CD14-positive monocyte (primary cell): ENCODE data around the gene GLRX3. TPM values are rescaled to one million over a fixed set of nuclear protein-coding genes. Genes with fewer than 3 reads are reported as not detected.

ENCODE experiments used
- DNase-seq, 3 donors: peaks; one replicate each; pipeline ENCODE4 v3.0.0-alpha.2; 2011 to 2022
- H2AFZ ChIP-seq: 2 replicates; pipeline ENCODE4 v1.6.0; 2012; ENCODE audit warnings: mild to moderate bottlenecking, low read depth, low read length, inconsistent platforms; ENCODE audit not compliant: insufficient read depth, poor library complexity, severe bottlenecking
- H3K27ac ChIP-seq, 2 donors: 1 replicate in 1 of 2; 2 replicates in 1 of 2; pipeline ENCODE4 v1.5.1; 2012 to 2013; ENCODE audit warnings: low read length in 2 of 2, control low read depth in 1 of 2, inconsistent platforms in 1 of 2, low read depth in 1 of 2, mild to moderate bottlenecking in 1 of 2
- H3K27me3 ChIP-seq, 2 donors: one replicate each; pipeline versions ENCODE4 v1.6.0 to v1.6.1; 2011 to 2013; ENCODE audit warnings: low read length in 2 of 2; ENCODE audit not compliant: control insufficient read depth in 2 of 2, insufficient read depth in 2 of 2
- H3K36me3 ChIP-seq, 2 donors: replicated peaks in 1 of 2; 1 replicate in 1 of 2; 2 replicates in 1 of 2; pipeline versions ENCODE4 v1.5.1 to v1.6.1; 2012 to 2013; ENCODE audit warnings: low read length in 2 of 2, control low read depth in 1 of 2, inconsistent platforms in 1 of 2, mild to moderate bottlenecking in 1 of 2; ENCODE audit not compliant: insufficient read depth in 2 of 2, control insufficient read depth in 1 of 2
- H3K4me1 ChIP-seq, 2 donors: 1 replicate in 1 of 2; 2 replicates in 1 of 2; pipeline versions ENCODE4 v1.5.1 to v1.6.1; 2012 to 2013; ENCODE audit warnings: low read length in 2 of 2, control low read depth in 1 of 2, inconsistent platforms in 1 of 2, mild to moderate bottlenecking in 1 of 2, moderate library complexity in 1 of 2; ENCODE audit not compliant: insufficient read depth in 2 of 2, control insufficient read depth in 1 of 2
- H3K4me2 ChIP-seq: replicated peaks from 2 replicates; pipeline ENCODE3; 2012; ENCODE audit warnings: low read length, moderate library complexity, mild to moderate bottlenecking; ENCODE audit not compliant: poor library complexity, severe bottlenecking; ENCODE audit errors: extremely low read depth
- H3K4me3 ChIP-seq, 3 experiments: fragments of 200-600 bp in 1 of 3; sonication (generic) in 1 of 3; replicated peaks in 1 of 3; 1 replicate in 2 of 3; 2 replicates in 1 of 3; pipeline ENCODE4 v1.5.1; 2011 to 2013; ENCODE audit warnings: low read length in 3 of 3, mild to moderate bottlenecking in 3 of 3, control low read depth in 2 of 3, low read depth in 2 of 3, inconsistent platforms in 1 of 3, moderate library complexity in 1 of 3
- H3K79me2 ChIP-seq: 2 replicates; pipeline ENCODE4 v1.6.0; 2012; ENCODE audit warnings: mild to moderate bottlenecking, control low read depth, inconsistent platforms, low read length, moderate library complexity; ENCODE audit not compliant: insufficient read depth
- H3K9ac ChIP-seq: 2 replicates; pipeline ENCODE4 v1.6.0; 2017; ENCODE audit warnings: low read length, mild to moderate bottlenecking; ENCODE audit not compliant: insufficient read depth, poor library complexity, severe bottlenecking
- H3K9me3 ChIP-seq, 2 donors: replicated peaks in 1 of 2; 1 replicate in 1 of 2; 2 replicates in 1 of 2; pipeline versions ENCODE4 v1.5.1 to v1.6.1; 2012 to 2013; ENCODE audit warnings: low read length in 2 of 2, control low read depth in 1 of 2; ENCODE audit not compliant: control insufficient read depth in 1 of 2, insufficient read depth in 1 of 2
- H4K20me1 ChIP-seq: 2 replicates; pipeline ENCODE4 v1.6.0; 2012; ENCODE audit warnings: mild to moderate bottlenecking, low read length, control low read depth, moderate library complexity; ENCODE audit not compliant: insufficient read depth
- H3K27ac Mint-ChIP-seq, 7 donors: one replicate each; pipeline ENCODE4 v1.8.0; 2020; ENCODE audit warnings: mild to moderate bottlenecking in 7 of 7, mixed read lengths in 7 of 7, moderate library complexity in 6 of 7, inconsistent platforms in 2 of 7
- H3K27me3 Mint-ChIP-seq, 3 donors: one replicate each; pipeline ENCODE4 v1.8.0; 2021 to 2022; ENCODE audit warnings: low read depth in 3 of 3, mild to moderate bottlenecking in 3 of 3, mixed read lengths in 3 of 3, moderate library complexity in 3 of 3, inconsistent platforms in 1 of 3
- H3K36me3 Mint-ChIP-seq, 2 donors: one replicate each; pipeline ENCODE4 v1.8.0; 2020; ENCODE audit warnings: mixed read lengths in 2 of 2, inconsistent platforms in 1 of 2, mild to moderate bottlenecking in 1 of 2
- H3K4me1 Mint-ChIP-seq: one replicate; pipeline ENCODE4 v1.8.0; 2020; ENCODE audit warnings: mild to moderate bottlenecking, mixed read lengths
- H3K4me3 Mint-ChIP-seq, 2 donors: one replicate each; pipeline ENCODE4 v1.8.0; 2020; ENCODE audit warnings: mild to moderate bottlenecking in 2 of 2, mixed read lengths in 2 of 2, moderate library complexity in 1 of 2
- H3K9me3 Mint-ChIP-seq, 7 donors: one replicate each; pipeline ENCODE4 v1.8.0; 2020 to 2022; ENCODE audit warnings: mixed read lengths in 7 of 7, mild to moderate bottlenecking in 6 of 7, moderate library complexity in 6 of 7, inconsistent platforms in 2 of 7
- WGBS: methylation state at CpG from one replicate; pipeline ENCODE4 v1.1.5; 2013; ENCODE audit warnings: missing lambda C conversion rate; ENCODE audit not compliant: insufficient coverage; 5-methylcytosine and 5-hydroxymethylcytosine counted together
- intact Hi-C, 2 donors: fragments of 100-400 bp; cut with micrococcal nuclease; formaldehyde crosslinking; loops; one replicate each; pipeline versions ENCODE4 v1.15.0 to v1.15.1; 2023
- polyA plus RNA-seq, 3 donors: library from polyadenylated mRNA; depleted of rRNA in 1 of 3; unstranded in 2 of 3; stranded (reverse) in 1 of 3; fragments of 300-500 nt in 2 of 3; fragments of >200 nt in 1 of 3; fragmentation: Illumina TruSeq in 2 of 3; gene quantifications; 1 replicate in 2 of 3; 2 replicates in 1 of 3; pipeline ENCODE4 v1.2.3, GENCODE V29; 2012 to 2021
- TF ChIP-seq, protein P1 (sequence below): fragments of 200-600 bp; IDR thresholded peaks from one replicate; pipeline ENCODE4 v1.8.0; 2022; ENCODE audit warnings: antibody characterized with exemption, mild to moderate bottlenecking

GLRX3 gene
- polyA plus RNA-seq, 3 donors, result 25.3 to 94.1 (median 78.2) TPM

DNA sequence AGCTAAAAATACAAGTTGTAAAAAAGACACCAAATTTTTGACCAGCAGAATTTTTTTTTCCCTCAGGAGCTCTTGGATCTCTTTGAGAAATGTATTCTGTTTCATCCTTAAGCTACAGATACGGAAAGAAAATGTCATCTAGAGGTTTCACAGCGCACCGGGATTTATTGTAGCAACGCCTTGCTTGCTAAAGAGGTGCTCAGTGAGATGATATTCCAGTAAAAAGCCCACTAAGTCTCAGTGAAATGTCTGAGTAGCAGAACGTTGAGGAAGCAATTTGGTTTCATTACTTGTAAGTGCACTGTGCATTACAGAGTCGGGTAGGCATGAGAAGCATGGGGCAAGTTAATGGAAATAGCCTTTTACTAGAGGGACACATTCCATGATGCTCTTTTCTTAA lies 62.5 kb downstream of the GLRX3 start:
- WGBS, result 100% methylated on average over 4 of the region's 6 CpGs
- Histone ChIP-seq H3K4me2 (no peak overlapping the region), H3K9me3 (no peaks in the 10 kb centered on the region), H3K4me3 (no peak overlapping the region), H2AFZ (no peak overlapping the region), H3K27ac (no peak overlapping the region), H3K4me1 (no peaks in the 10 kb centered on the region), H3K79me2 (no peaks in the 10 kb centered on the region), H3K9ac (no peak overlapping the region), H4K20me1 (no peaks in the 10 kb centered on the region), H3K36me3 (no peaks in the 10 kb centered on the region), H3K27me3 (no peaks in the 10 kb centered on the region)
- peaks cover 0 to 1% (median 0%) of the 10 kb centered on the region in 7 donors for H3K9me3 Mint-ChIP-seq
- H3K27me3 Mint-ChIP-seq, result peaks cover 2 to 4% (median 2%) of the 10 kb centered on the region in 3 donors
- TF ChIP-seq, protein P1, sequence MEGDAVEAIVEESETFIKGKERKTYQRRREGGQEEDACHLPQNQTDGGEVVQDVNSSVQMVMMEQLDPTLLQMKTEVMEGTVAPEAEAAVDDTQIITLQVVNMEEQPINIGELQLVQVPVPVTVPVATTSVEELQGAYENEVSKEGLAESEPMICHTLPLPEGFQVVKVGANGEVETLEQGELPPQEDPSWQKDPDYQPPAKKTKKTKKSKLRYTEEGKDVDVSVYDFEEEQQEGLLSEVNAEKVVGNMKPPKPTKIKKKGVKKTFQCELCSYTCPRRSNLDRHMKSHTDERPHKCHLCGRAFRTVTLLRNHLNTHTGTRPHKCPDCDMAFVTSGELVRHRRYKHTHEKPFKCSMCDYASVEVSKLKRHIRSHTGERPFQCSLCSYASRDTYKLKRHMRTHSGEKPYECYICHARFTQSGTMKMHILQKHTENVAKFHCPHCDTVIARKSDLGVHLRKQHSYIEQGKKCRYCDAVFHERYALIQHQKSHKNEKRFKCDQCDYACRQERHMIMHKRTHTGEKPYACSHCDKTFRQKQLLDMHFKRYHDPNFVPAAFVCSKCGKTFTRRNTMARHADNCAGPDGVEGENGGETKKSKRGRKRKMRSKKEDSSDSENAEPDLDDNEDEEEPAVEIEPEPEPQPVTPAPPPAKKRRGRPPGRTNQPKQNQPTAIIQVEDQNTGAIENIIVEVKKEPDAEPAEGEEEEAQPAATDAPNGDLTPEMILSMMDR, result no peak
- H3K4me1 Mint-ChIP-seq, result no peaks in the 10 kb centered on the region
- H3K4me3 Mint-ChIP-seq, result no peak overlapping the region
- no peak for DNase-seq
- no peaks in the 10 kb centered on the region for H3K36me3 Mint-ChIP-seq
- no peak overlapping the region for H3K27ac Mint-ChIP-seq
- intact Hi-C loops, result loop anchor here in 1 of 2 donors (10.0 kb wide), 1 partner anchor 1586 kb away; no protein-coding TSS in a partner anchor

DNA sequence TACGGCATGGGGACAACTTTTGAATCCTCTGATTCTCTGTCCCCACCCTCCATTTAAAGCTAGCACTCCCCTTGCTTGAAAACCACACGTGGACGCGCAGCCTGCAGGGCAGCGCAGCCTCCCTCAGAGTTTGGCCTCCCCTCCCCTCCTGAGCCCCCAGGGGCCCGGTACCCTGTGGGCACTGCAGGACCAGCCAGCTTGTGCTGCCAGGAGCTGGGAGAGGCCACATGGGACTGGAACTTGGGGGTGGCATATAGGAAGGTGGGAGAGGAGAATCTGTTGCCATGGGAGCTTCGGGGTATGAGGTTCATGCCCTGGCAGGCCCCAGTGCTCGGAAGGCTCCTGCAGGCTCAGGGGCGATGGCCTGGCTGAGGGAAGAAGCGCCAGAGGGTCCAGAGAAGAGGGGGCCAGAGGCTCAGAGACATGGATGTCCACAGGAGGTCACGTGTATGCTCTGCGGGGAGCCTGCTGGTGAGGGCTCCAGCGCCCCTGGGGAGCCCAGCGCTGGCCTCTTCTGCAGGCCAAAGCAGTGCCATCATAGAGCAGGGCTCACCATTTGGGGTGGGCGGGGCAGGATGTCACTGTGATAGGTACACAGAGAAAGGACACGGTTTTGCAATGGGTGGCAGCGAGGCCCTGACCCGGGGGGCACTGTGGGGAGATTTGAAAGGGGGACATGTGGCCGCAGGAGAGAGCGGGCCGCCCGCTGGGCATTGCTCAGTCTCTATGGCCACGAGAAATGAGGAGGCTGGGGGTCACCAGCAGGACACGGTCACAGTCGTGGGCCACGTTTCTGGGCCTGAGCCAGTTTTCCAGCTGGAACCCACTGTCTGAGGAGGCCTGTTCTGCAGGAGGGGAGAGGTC lies 64.2 kb downstream of the GLRX3 start:
- H3K4me3 ChIP-seq, result no peak overlapping the region
- H3K9ac ChIP-seq, result no peak overlapping the region
- intact Hi-C loops, result no loop called here
- H3K27ac Mint-ChIP-seq, result no peak overlapping the region
- WGBS, result 88% methylated on average over 24 of the region's 26 CpGs
- no peaks in the 10 kb centered on the region for H3K27me3 ChIP-seq
- H3K36me3 Mint-ChIP-seq, result no peaks in the 10 kb centered on the region
- H3K9me3 Mint-ChIP-seq, result peaks cover 0 to 1% (median 0%) of the 10 kb centered on the region in 7 donors
- peaks cover 2 to 3% (median 2%) of the 10 kb centered on the region in 3 donors for H3K27me3 Mint-ChIP-seq
- TF ChIP-seq, protein P1, result no peak
- H3K4me1 ChIP-seq, result no peaks in the 10 kb centered on the region
- DNase-seq, result no peak
- H4K20me1 ChIP-seq, result no peaks in the 10 kb centered on the region
- H3K4me3 Mint-ChIP-seq, result no peak overlapping the region
- H3K36me3 ChIP-seq, result no peaks in the 10 kb centered on the region
- H3K79me2 ChIP-seq, result no peaks in the 10 kb centered on the region
- no peak overlapping the region for H2AFZ ChIP-seq
- no peaks in the 10 kb centered on the region for H3K9me3 ChIP-seq
- H3K4me1 Mint-ChIP-seq, result no peaks in the 10 kb centered on the region
- H3K4me2 ChIP-seq, result no peak overlapping the region
- H3K27ac ChIP-seq, result no peak overlapping the region
